Stimulated activated CD4-positive, alpha-beta T cell treated with anti-CD3 and anti-CD28 coated beads, Interleukin-12 subunit alpha, Interleukin-12 subunit beta, amount 100 ng/mL, for 24 hours (primary cell): ENCODE data around the gene SLC38A2.
"Not testable (repeated sequence)": the region's sequence is repeated elsewhere in the genome, so short reads cannot be mapped to it uniquely, and the experiment has no call there.

Source experiments
- DNase-seq, 2 experiments: peaks; one replicate each; pipeline ENCODE4 v3.0.0-alpha.2; 2020; ENCODE audit warnings: low read depth in 2 of 2

Gene SLC38A2

GRCh38 chr12:46361667-46362034 lies 10.9 kb downstream of the SLC38A2 start:
- DNase-seq = no peak

GRCh38 chr12:46360908-46361666 lies 11.5 kb downstream of the SLC38A2 start:
- DNase-seq = no peak

- no peak for DNase-seq
Measured at GRCh38 chr12:46360370-46360769, 12.2 kb downstream of the SLC38A2 start.

- no peak for DNase-seq
Measured at GRCh38 chr12:46359667-46360280, 12.8 kb downstream of the SLC38A2 start.

GRCh38 chr12:46358791-46359666 lies 13.5 kb downstream of the SLC38A2 start:
- no peak for DNase-seq

GRCh38 chr12:46358325-46358700 lies 14.3 kb downstream of the SLC38A2 start:
- DNase-seq = no peak

GRCh38 chr12:46357438-46358324 lies 14.9 kb downstream of the SLC38A2 start:
- no peak for DNase-seq

- no peak for DNase-seq
Measured at GRCh38 chr12:46356655-46357437, 15.7 kb downstream of the SLC38A2 start.

GRCh38 chr12:46354802-46355199 lies 17.8 kb downstream of the SLC38A2 start:
- DNase-seq = no peak

GRCh38 chr12:46354111-46354801 lies 18.3 kb downstream of the SLC38A2 start:
- no peak for DNase-seq

GRCh38 chr12:46351886-46352650 lies 20.5 kb downstream of the SLC38A2 start:
- no peak for DNase-seq

- no peak for DNase-seq
Measured at GRCh38 chr12:46351138-46351537, 21.4 kb downstream of the SLC38A2 start.

- DNase-seq = no peak
Measured at GRCh38 chr12:46349253-46349652, 23.3 kb downstream of the SLC38A2 start.

- DNase-seq = no peak
Measured at GRCh38 chr12:46343118-46343852, 29.3 kb downstream of the SLC38A2 start.

GRCh38 chr12:46342562-46343033 lies 30.0 kb downstream of the SLC38A2 start:
- no peak for DNase-seq

GRCh38 chr12:46339051-46339450 lies 33.5 kb downstream of the SLC38A2 start:
- no peak for DNase-seq

- DNase-seq = no peak
Measured at GRCh38 chr12:46332260-46332659, 40.3 kb downstream of the SLC38A2 start.

- DNase-seq = not testable (repeated sequence)
Measured at GRCh38 chr12:46325075-46325474, 47.5 kb downstream of the SLC38A2 start.

GRCh38 chr12:46320731-46321130 lies 51.8 kb downstream of the SLC38A2 start:
- no peak for DNase-seq
